NOMO-1 treated with dmso at 0.1 percent for 144 hours (cell line): ENCODE data around the gene CAMK2B.

Experiments
- DNase-seq: peaks from one replicate; lab custom pipeline; 2025; ENCODE audit not compliant: unreplicated experiment; lab: John Stamatoyannopoulos, UW

Gene CAMK2B

GRCh38 chr7:44309271-44310091 is 15.9 kb downstream of the CAMK2B start:
- DNase-seq: no peak

DNA sequence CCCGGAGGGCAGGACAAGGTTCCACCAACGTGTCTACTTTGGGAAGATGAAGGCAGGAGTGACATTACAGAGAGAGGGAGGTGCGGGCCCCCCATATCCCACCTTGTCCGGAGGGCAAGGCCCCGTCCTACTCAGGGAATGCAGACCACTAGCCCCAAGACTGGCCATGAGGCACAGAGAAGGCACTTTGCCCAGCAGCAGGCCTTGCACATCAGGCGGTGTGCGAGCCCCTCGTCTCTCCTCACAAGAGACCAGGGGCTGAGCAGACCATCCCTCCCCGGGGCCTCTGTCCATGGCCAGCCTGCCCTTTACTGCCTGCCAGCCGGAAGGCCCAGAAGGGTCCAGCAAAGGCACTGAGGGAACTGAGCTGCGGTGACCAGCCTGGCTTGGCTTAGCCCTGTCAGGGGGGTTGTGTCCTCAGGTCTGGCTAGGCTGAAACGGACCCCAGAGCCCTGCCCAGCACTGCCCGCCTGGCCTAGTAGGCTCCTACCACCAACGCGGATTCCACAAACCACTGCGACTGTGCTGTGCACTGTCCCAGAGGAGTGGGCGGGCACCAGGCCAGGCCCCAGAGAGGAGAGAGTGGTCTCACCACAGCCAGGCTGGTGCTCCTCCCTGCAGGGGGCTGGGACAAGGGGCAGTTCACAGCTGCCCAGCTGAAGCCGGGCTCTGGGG is 16.7 kb downstream of the CAMK2B start:
- DNase-seq: no peak

DNA sequence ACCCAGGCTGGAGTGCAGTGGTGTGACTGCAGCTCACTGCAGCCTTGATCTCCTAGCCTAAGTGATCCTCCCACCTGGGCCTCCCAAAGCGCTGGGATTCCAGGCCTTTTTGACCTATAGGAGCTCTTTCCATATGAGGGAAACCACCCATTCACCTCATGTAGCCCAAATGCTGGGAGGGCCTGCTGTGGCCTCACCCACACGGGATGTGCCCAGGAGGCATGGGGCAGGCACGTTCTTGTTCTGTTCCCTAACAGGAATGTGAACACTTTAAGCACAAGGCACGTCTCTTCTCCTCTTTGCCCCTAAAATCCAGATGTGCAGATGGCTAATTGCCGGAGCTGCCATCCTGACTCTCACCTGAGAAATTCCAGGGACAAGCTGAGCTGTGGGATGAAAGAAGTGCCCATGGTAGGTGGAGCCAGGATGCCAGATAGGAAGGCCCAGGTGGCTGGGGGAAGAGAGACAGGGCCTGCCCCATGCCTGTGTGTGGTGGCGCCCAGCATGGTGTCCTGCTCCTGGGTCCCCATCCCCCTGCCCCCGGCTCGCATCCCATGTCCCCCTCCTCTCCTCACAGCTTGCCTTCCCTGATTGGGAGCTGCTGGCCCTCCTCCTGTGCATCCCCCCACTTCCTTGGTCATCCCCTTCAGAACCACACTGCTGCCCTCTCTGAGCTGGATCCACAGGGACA is 17.3 kb downstream of the CAMK2B start:
- DNase-seq: no peak

GRCh38 chr7:44307301-44307900 is 18.0 kb downstream of the CAMK2B start:
- no peak for DNase-seq

DNA sequence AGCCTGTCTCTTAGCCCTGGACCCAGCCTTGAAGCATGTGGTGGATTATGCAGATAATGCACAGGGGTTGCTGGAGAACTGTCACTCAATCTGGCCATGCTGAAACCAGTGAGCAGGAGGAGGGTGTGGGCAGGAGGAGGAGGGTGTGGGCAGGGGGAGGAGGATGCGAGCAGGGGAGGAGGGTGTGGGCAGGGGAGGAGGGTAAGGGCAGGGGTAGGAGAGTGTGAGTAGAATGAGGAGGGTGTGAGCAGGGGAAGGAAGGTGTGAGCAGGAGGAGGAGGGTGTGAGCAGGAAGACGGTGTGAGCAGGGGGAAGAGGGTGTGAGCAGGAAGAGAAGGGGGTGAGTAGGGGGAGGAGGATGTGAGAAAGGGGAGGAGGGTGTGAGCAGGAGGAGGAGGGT is 18.8 kb downstream of the CAMK2B start:
- DNase-seq: no peak

DNA sequence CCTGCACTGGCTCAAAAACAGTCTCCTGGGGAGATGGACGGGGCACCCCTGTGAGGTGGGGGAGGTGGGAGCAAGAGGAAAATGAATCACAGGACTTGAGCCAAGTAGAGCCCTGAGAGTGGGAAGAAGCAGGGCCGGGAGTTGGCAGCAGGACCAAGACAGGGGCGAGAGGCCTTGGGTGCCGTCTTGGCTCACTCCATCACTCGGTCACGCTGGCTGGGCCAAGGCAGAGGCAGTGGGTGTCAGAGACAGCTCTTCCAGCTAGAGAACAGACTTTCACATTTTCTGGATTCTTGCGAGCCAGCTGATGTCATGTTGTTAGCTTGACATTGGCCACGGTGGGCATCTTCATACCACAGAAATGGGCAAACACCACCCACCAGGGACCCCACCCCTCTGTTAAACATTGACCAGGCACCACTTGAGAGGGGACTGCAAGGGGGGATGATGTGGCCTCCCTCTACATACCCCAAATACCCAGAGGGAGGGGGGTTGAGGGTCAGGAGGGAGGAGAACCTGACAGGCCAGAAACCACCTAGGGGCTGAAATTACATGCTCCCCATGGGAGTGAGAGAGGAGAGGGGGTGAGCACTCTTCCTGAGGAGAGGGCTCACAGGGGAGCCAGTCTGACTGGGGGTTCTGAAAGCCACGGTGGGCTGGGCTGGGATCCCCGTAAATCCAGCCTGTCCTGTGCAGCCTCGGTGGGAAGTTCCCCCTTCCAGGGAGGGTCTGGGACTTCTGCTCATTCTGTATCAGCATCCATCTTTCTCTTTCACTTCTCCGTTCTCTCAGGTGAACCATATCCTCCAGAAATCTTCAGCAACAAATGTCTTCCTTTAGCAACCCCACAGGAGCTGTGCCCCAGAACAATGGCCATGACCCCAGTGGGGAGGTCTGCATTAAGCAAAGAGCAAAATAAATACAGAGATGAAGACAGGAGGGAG is 19.6 kb downstream of the CAMK2B start:
- no peak for DNase-seq

GRCh38 chr7:44294325-44295069 is 30.9 kb downstream of the CAMK2B start:
- no peak for DNase-seq

DNA sequence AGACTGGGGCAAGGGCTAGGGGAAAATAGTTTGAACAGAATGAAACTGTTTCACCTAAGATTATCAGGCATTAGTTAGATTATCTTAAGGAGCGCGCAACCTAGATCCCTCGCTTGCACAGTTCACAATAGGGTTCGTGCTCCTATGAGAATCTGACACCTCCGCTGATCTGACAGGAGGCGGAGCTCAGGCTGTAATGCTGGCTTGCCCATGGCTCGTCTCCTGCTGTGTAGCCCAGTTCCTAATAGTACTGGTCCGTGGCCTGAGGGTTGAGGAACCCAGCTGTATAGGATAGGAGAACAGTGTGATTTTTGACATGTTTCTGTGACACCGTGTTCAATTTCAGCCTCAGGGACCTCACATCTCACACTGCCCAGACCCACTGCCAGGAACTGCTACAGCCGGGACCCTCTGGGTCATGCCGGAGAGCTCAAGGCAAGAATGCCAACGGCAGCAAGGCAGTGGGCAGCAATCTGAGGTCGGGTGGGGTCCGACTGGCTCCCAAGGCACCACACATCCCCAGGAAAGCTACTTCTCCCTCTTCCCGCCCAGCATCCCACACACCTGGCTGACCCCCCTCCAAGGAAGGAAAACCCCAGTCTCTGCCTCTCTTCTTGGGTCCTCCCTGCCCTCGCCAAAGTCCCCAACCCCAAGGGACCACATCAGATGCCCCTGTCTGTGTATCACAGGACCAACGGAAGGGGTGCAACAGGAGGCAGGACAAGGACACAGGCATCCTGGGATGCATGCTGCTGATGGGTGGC is 31.7 kb downstream of the CAMK2B start:
- DNase-seq: no peak

- no peak for DNase-seq
Measured at GRCh38 chr7:44292876-44293560, 32.4 kb downstream of the CAMK2B start.

DNA sequence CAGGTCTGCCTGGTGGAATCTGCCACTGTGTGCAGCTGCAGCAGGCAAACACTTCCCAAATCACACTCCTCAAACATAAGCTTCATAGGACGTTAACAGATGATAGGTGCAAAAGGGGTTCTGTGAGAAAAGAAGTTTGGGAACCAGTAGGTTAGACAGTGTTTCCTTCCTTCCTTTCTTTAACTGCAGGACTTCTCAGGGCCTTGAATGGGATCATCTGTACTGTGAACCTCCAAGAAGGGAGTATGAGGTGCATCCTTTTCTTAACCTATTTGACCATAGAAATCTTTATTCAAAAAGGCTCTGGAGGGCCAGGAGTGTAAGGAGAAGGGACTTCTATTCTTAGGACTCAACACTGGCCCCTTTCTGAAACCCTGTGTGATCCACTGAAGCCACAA is 33.0 kb downstream of the CAMK2B start:
- no peak for DNase-seq

GRCh38 chr7:44291733-44292419 is 33.5 kb downstream of the CAMK2B start:
- DNase-seq: no peak

GRCh38 chr7:44291066-44291732 is 34.2 kb downstream of the CAMK2B start:
- no peak for DNase-seq

- no peak for DNase-seq
Measured at GRCh38 chr7:44290252-44290620, 35.2 kb downstream of the CAMK2B start.

DNA sequence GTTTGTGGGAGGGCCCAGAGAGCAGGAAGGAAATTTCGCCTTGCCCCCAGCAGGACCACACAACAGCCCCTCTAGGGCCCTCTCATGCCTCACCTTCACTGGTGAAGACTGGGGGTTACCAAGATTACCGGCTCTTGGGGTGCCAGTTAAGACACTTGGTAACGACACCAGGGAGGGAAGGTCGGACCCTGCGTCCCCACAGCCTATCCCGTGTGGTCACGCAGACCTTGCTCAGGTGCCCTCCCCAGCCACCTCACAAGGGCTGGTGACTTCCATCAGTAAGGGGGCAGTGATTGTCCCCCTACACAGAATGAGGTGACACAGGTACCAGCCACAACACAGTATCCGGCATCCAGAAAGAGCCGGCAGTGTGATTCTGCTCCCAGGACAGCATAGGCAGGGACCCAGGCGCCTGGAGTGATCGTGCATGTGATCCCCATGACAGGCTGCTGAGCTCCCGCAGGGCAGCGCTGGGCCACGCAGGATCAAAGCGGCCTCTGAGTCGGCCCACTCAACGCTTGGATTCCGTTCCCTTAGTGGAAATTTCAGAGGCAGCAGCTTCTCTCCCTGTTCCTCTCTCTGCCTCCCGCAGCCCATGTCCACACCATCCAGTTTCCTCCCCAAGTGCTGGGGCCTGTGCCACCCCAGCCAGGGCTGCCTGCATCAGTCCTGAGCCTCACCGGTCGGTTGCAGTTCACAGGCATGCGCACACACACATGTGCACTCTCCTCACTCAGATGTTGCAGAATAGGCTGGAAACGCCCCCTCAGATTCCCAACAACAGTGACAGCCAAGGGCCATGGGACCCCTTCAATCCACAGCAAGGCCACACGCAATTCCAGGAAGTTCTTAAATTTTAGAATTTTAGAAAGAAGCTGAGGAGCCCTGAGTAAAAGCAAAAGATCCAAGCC is 35.8 kb downstream of the CAMK2B start:
- no peak for DNase-seq

DNA sequence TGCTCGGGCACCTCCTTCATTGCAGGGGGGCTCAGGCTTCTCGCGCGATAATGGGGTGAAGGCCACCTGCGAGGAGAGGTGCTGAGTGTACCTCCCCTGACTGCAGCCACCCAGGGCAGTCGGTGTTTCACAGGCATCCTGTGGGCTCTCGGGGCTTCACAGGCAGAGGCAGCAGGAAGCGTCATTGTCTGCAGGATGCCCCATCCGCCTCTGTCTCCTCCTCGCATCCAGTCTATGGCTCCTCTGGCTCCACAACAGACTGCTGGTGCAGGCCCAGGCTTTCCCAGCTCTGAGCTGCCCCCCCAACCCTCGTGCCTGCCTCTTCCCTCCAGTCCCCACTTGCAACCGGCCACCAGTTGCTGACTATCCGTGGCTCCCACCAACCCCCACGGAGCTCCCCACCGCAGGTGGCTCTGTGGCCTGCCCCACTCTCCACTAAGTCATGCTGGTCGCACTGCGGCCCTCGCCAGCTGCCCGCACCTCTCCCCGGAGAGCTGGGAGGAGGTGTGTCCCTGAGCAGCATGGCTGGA is 36.5 kb downstream of the CAMK2B start:
- no peak for DNase-seq

GRCh38 chr7:44288381-44288685 is 37.1 kb downstream of the CAMK2B start:
- no peak for DNase-seq
